ENCODE measurements around the gene PLAAT3. TPM values are rescaled to one million over a fixed set of nuclear protein-coding genes. Genes with fewer than 3 reads are reported as not detected.

Gene PLAAT3
- total and polyA plus RNA-seq, 12 donors, result 31.8 to 138 (median 56.9) TPM

- Histone ChIP-seq H3K4me1 (replicated peaks in 1 of 2) (peaks cover 0 to 5% of the 10 kb centered on the region in 2 donors), H3K9me3 (replicated peaks in 1 of 3) (no peaks in the 10 kb centered on the region), H3K36me3 (replicated peaks in 1 of 2) (no peaks in the 10 kb centered on the region), H3K4me3 (no peak overlapping the region), H3K27ac (no peak overlapping the region), H3K27me3 (no peaks in the 10 kb centered on the region)
- WGBS, 4 donors, result 81 to 89% (median 86%) methylated on average over 7 of the region's 7 CpGs
- no peak for DNase-seq
- intact Hi-C loops (cut with DNase I), result no loop called here
- TF ChIP-seq CTCF (IDR thresholded peaks at IDR 0.05), result no peak
- TF ChIP-seq POLR2A (IDR thresholded peaks at IDR 0.05), result no peak
These were observed 50.0 kb downstream of the PLAAT3 start for GRCh38 chr11:63564056-63564774.

- WGBS, 4 donors, result 88 to 93% (median 90%) methylated on average over 13 of the region's 13 CpGs
- Histone ChIP-seq H3K4me3 (no peak within 1 kb of the TSS), H3K27ac (no peak within 1 kb of the TSS)
These were observed 50.8 kb downstream of the PLAAT3 start, which contains the start of gene PLAAT2 for GRCh38 chr11:63563201-63564055. Gene PLAAT2, minus strand, starts transcription at chr11:63563379. Its CDS starts 55 bp downstream, at chr11:63563324.

GRCh38 chr11:63560506-63561180, 53.6 kb downstream of the PLAAT3 start:
- H3K9me3 ChIP-seq (replicated peaks in 1 of 3), result no peaks in the 10 kb centered on the region
- no peak overlapping the region for H3K4me3 ChIP-seq
- no peaks in the 10 kb centered on the region for H3K36me3 ChIP-seq (replicated peaks in 1 of 2)
- no peaks in the 10 kb centered on the region for H3K27me3 ChIP-seq
- intact Hi-C loops (cut with DNase I), result no loop called here
- no peak for DNase-seq
- 75 to 80% (median 79%) methylated on average over 6 to 7 of the region's 7 CpGs for WGBS, 4 donors
- H3K4me1 ChIP-seq (replicated peaks in 1 of 2), result no peaks in the 10 kb centered on the region
- H3K27ac ChIP-seq, result no peak overlapping the region
- no peak for TF ChIP-seq CTCF (IDR thresholded peaks at IDR 0.05)

More at GRCh38 chr11:63563201-63564055, 50.8 kb downstream of the PLAAT3 start, which contains the start of gene PLAAT2:
- intact Hi-C loops (cut with DNase I), result no loop called here
- TF ChIP-seq CTCF (IDR thresholded peaks at IDR 0.05), result no peak
- TF ChIP-seq POLR2A (IDR thresholded peaks at IDR 0.05), result no peak
- no peak for DNase-seq
- H3K36me3 ChIP-seq (replicated peaks in 1 of 2), result no peaks in the 10 kb centered on the region
- peaks cover 0 to 5% of the 10 kb centered on the region in 2 donors for H3K4me1 ChIP-seq (replicated peaks in 1 of 2)
- H3K9me3 ChIP-seq (replicated peaks in 1 of 3), result no peaks in the 10 kb centered on the region
- no peaks in the 10 kb centered on the region for H3K27me3 ChIP-seq

Measured in adrenal gland (tissue), 12 donors.